WTC11 (cell line): ENCODE results near the gene EOMES. TPM values are rescaled to one million over a fixed set of nuclear protein-coding genes. Genes with fewer than 3 reads are reported as not detected.

Experiments
- ATAC-seq: fragments of 200-7000 bp; cut with Tn5 transposase; 2 replicates; pipeline ENCODE4 v1.10.0; 2021; ENCODE audit warnings: mild to moderate bottlenecking, moderate library complexity
- CTCF ChIA-PET: fragments of 300-600 bp; sonication (Branson Sonifier 250); formaldehyde crosslinking; loops from one replicate; lab custom pipeline; 2021; ENCODE audit warnings: antibody characterized with exemption; lab: Charles Lee
- POLR2A ChIA-PET: fragments of 350-600 bp; sonication (Branson Sonifier 250); formaldehyde crosslinking; loops from one replicate; lab custom pipeline; 2021; ENCODE audit warnings: antibody characterized with exemption; lab: Charles Lee
- DNase-seq: peaks from one replicate; pipeline ENCODE4 v3.0.0; 2021; ENCODE audit warnings: low spot score
- H3K27ac Mint-ChIP-seq: 2 replicates; pipeline ENCODE4 v1.8.0; 2021; ENCODE audit warnings: mixed read lengths
- H3K27me3 Mint-ChIP-seq: 2 replicates; pipeline ENCODE4 v1.8.0; 2021; ENCODE audit warnings: low read depth, mild to moderate bottlenecking, moderate library complexity, mixed read lengths
- H3K36me3 Mint-ChIP-seq: 2 replicates; pipeline ENCODE4 v1.8.0; 2021; ENCODE audit warnings: mixed read lengths
- H3K4me1 Mint-ChIP-seq: 2 replicates; pipeline ENCODE4 v1.8.0; 2022; ENCODE audit warnings: mixed read lengths
- H3K4me3 Mint-ChIP-seq: 2 replicates; pipeline ENCODE4 v1.8.0; 2021; ENCODE audit warnings: mild to moderate bottlenecking, moderate library complexity, mixed read lengths
- H3K9me3 Mint-ChIP-seq: 2 replicates; pipeline ENCODE4 v1.8.0; 2021; ENCODE audit warnings: mixed read lengths
- E2F1 ChIP-seq: sonication (generic); formaldehyde crosslinking; IDR thresholded peaks from 2 replicates; pipeline ENCODE4 v1.8.0; 2022; ENCODE audit warnings: mild to moderate bottlenecking, missing genetic modification reagents
- E2F5 ChIP-seq: sonication (generic); formaldehyde crosslinking; IDR thresholded peaks from 2 replicates; pipeline ENCODE4 v1.8.1; 2022; ENCODE audit warnings: mild to moderate bottlenecking, moderate library complexity, missing genetic modification reagents
- ESRRA ChIP-seq: sonication (generic); formaldehyde crosslinking; IDR thresholded peaks from 2 replicates; pipeline ENCODE4 v1.8.1; 2022; ENCODE audit warnings: mild to moderate bottlenecking, missing genetic modification reagents, borderline replicate concordance
- KAT7 ChIP-seq: sonication (generic); formaldehyde crosslinking; IDR thresholded peaks from 2 replicates; pipeline ENCODE4 v1.8.1; 2023; ENCODE audit warnings: missing genetic modification reagents, mild to moderate bottlenecking, borderline replicate concordance
- MYBL2 ChIP-seq: sonication (generic); formaldehyde crosslinking; IDR thresholded peaks from 2 replicates; pipeline ENCODE4 v1.8.1; 2023; ENCODE audit warnings: mild to moderate bottlenecking, moderate library complexity, missing genetic modification reagents
- NFATC4 ChIP-seq: fragments of 250-450 bp; sonication (Bioruptor Pico); IDR thresholded peaks from 2 replicates; pipeline ENCODE4 v1.9.0; 2021; ENCODE audit warnings: mild to moderate bottlenecking
- NFYB ChIP-seq: sonication (generic); formaldehyde crosslinking; conservative IDR thresholded peaks from 2 replicates; pipeline ENCODE4 v1.8.0; 2022; ENCODE audit warnings: low read depth, missing genetic modification reagents
- PRRX2 ChIP-seq: fragments of 250-450 bp; sonication (Bioruptor Pico); IDR thresholded peaks from 2 replicates; pipeline ENCODE4 v1.8.0; 2021; ENCODE audit warnings: mild to moderate bottlenecking
- SP1 ChIP-seq: sonication (generic); formaldehyde crosslinking; conservative IDR thresholded peaks from 2 replicates; pipeline ENCODE4 v1.8.1; 2022; ENCODE audit warnings: missing genetic modification reagents
- ZNF138 ChIP-seq: sonication (generic); formaldehyde crosslinking; conservative IDR thresholded peaks from 2 replicates; pipeline ENCODE4 v1.8.1; 2022; ENCODE audit warnings: mild to moderate bottlenecking, moderate library complexity, missing genetic modification reagents
- ZNF232 ChIP-seq: sonication (generic); formaldehyde crosslinking; IDR thresholded peaks from 2 replicates; pipeline ENCODE4 v1.8.0; 2022; ENCODE audit warnings: mild to moderate bottlenecking, missing genetic modification reagents
- ZNF263 ChIP-seq: sonication (generic); formaldehyde crosslinking; IDR thresholded peaks from 2 replicates; pipeline ENCODE4 v1.8.1; 2022; ENCODE audit warnings: low read depth, mild to moderate bottlenecking, moderate library complexity, missing genetic modification reagents
- ZNF423 ChIP-seq: fragments of 250-450 bp; sonication (Bioruptor Pico); IDR thresholded peaks from 2 replicates; pipeline ENCODE4 v2.1.2; 2022; ENCODE audit warnings: mild to moderate bottlenecking, moderate library complexity
- ZNF512 ChIP-seq: sonication (generic); formaldehyde crosslinking; IDR thresholded peaks from 2 replicates; pipeline ENCODE4 v1.8.1; 2022; ENCODE audit warnings: missing genetic modification reagents, borderline replicate concordance
- total RNA-seq: library from RNA; stranded (reverse); gene quantifications from 3 replicates; pipeline ENCODE4 v1.2.3, GENCODE V29; 2021
- TF ChIP-seq, protein P1 (sequence below): sonication (generic); formaldehyde crosslinking; IDR thresholded peaks from 2 replicates; pipeline ENCODE4 v1.8.1; 2023; ENCODE audit warnings: mild to moderate bottlenecking, missing genetic modification reagents
- TF ChIP-seq, protein P2 (sequence below): fragments of 250-450 bp; sonication (Bioruptor Pico); IDR thresholded peaks from 2 replicates; pipeline ENCODE4 v1.9.0; 2021; ENCODE audit warnings: moderate library complexity, mild to moderate bottlenecking, inconsistent platforms, borderline replicate concordance
- TF ChIP-seq, protein P3 (sequence below): sonication (generic); formaldehyde crosslinking; IDR thresholded peaks from 2 replicates; pipeline ENCODE4 v1.8.1; 2023; ENCODE audit warnings: mild to moderate bottlenecking, moderate library complexity, missing genetic modification reagents

The EOMES gene
- total RNA-seq, 1 experiment from 2014 or later = 1.4 TPM

DNA sequence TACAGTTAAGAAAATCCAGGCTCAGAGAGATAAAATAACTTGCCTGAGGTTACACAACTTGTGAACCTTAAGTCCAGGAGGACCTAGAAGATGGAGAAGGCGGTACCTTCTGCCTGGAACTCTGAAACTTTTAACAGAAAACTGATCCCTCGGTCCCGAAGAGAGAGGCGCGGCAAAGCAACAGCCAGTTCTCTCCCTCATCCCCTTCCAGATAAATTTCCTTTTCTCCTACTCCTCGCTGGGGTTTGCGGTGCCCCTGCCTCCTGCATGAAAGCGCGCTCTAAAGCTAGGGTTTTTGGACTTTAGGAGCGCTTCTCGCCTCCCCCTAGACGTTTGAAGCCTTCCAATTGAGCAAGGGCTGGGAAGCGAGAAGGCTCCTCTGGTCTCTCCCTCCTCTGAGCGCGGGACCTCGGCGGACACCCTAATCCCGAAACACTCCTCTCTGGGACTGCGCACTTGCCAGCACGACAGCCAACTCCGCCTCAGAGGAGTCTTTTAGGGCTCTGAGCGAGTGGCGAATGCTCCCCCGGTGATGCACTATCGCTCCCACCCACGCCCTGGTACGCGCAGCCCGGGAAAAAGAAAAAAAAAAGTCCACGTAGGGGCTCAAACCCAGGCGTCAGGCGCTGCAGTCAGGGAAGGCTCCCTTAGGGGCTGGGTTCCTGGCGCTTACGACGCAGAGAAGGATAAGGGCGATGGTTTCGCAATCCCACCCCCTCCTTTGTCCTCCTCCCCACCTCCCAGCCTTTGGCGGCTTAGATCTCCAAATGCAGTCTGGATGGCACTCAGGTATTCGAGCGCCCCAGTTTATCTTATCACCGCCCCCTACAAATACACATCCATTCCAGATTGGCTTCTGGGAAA lies 7.9 kb upstream of the EOMES start:
- CTCF ChIA-PET = interaction anchor here (0.7 kb wide), 1 partner anchor 18 kb away, joined by 3 read pairs; no protein-coding TSS in a partner anchor
- ATAC-seq = peak; percentile 39
- H3K27ac Mint-ChIP-seq = no peak overlapping the region

GRCh38 chr3:27729325-27729724 lies 7.2 kb upstream of the EOMES start:
- DNase-seq (no peak), ATAC-seq (peak; percentile 1; the same call in 1 of the 2 replicates)
- peaks cover 71% of the 10 kb centered on the region for H3K4me1 Mint-ChIP-seq
- no peaks in the 10 kb centered on the region for H3K9me3 Mint-ChIP-seq
- no peak overlapping the region for H3K27ac Mint-ChIP-seq
- no peaks in the 10 kb centered on the region for H3K36me3 Mint-ChIP-seq
- POLR2A ChIA-PET = no interaction called here
- H3K4me3 Mint-ChIP-seq = peak overlapping the region; percentile 69
- TF ChIP-seq, protein P1, sequence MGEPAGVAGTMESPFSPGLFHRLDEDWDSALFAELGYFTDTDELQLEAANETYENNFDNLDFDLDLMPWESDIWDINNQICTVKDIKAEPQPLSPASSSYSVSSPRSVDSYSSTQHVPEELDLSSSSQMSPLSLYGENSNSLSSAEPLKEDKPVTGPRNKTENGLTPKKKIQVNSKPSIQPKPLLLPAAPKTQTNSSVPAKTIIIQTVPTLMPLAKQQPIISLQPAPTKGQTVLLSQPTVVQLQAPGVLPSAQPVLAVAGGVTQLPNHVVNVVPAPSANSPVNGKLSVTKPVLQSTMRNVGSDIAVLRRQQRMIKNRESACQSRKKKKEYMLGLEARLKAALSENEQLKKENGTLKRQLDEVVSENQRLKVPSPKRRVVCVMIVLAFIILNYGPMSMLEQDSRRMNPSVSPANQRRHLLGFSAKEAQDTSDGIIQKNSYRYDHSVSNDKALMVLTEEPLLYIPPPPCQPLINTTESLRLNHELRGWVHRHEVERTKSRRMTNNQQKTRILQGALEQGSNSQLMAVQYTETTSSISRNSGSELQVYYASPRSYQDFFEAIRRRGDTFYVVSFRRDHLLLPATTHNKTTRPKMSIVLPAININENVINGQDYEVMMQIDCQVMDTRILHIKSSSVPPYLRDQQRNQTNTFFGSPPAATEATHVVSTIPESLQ = no peak
- TF ChIP-seq MYBL2 (CRISPR knock-in tag) (no peak), E2F5 (CRISPR knock-in tag) (no peak), NFATC4 (no peak), ZNF263 (CRISPR knock-in tag) (no peak), ZNF232 (CRISPR knock-in tag) (no peak), NFYB (no peak), PRRX2 (no peak), ESRRA (no peak), ZNF138 (CRISPR knock-in tag) (no peak), SP1 (CRISPR knock-in tag) (no peak), E2F1 (CRISPR knock-in tag) (no peak), KAT7 (no peak)
- TF ChIP-seq, protein P2, sequence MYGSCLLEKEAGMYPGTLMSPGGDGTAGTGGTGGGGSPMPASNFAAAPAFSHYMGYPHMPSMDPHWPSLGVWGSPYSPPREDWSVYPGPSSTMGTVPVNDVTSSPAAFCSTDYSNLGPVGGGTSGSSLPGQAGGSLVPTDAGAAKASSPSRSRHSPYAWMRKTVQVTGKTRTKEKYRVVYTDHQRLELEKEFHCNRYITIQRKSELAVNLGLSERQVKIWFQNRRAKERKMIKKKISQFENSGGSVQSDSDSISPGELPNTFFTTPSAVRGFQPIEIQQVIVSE (CRISPR knock-in tag) = no peak
- TF ChIP-seq, protein P3, sequence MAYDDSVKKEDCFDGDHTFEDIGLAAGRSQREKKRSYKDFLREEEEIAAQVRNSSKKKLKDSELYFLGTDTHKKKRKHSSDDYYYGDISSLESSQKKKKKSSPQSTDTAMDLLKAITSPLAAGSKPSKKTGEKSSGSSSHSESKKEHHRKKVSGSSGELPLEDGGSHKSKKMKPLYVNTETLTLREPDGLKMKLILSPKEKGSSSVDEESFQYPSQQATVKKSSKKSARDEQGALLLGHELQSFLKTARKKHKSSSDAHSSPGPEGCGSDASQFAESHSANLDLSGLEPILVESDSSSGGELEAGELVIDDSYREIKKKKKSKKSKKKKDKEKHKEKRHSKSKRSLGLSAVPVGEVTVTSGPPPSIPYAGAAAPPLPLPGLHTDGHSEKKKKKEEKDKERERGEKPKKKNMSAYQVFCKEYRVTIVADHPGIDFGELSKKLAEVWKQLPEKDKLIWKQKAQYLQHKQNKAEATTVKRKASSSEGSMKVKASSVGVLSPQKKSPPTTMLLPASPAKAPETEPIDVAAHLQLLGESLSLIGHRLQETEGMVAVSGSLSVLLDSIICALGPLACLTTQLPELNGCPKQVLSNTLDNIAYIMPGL (CRISPR knock-in tag) = no peak
- TF ChIP-seq, all 79 proteins: peak for 0
- H3K27me3 Mint-ChIP-seq = peaks cover 96% of the 10 kb centered on the region
- CTCF ChIA-PET = interaction anchor here (3.2 kb wide), 1 partner anchor 17 kb away, joined by 47 read pairs; no protein-coding TSS in a partner anchor

More for the DNA sequence above, 7.9 kb upstream of the EOMES start:
- POLR2A ChIA-PET = no interaction called here
- DNase-seq = no peak
- H3K9me3 Mint-ChIP-seq = no peaks in the 10 kb centered on the region
- TF ChIP-seq ZNF512 (no peak), ZNF423 (CRISPR knock-in tag) (peak; percentile 66; the same call in 1 of the 2 replicates)
- peaks cover 65% of the 10 kb centered on the region for H3K4me1 Mint-ChIP-seq
- H3K36me3 Mint-ChIP-seq = no peaks in the 10 kb centered on the region
- peak overlapping the region; percentile 69 for H3K4me3 Mint-ChIP-seq
- peaks cover 93% of the 10 kb centered on the region for H3K27me3 Mint-ChIP-seq
